Kidney epithelial cell (primary cell): Measurements from ENCODE around the gene TENM3. TPM values are rescaled to one million over a fixed set of nuclear protein-coding genes. Genes with fewer than 3 reads are reported as not detected.

Experiments
- DNase-seq: peaks from one replicate; pipeline ENCODE4 v3.0.0-alpha.2; 2010; ENCODE audit warnings: low read depth
- H3K27me3 ChIP-seq: 2 replicates; pipeline ENCODE4 v1.6.0; 2011; ENCODE audit warnings: low read length; ENCODE audit not compliant: control insufficient read depth, insufficient read depth
- H3K36me3 ChIP-seq: 2 replicates; pipeline ENCODE4 v1.5.1; 2011; ENCODE audit warnings: low read length; ENCODE audit not compliant: control insufficient read depth, insufficient read depth
- H3K4me3 ChIP-seq: 2 replicates; pipeline ENCODE4 v1.5.1; 2011; ENCODE audit warnings: low read depth, mild to moderate bottlenecking, control low read depth, low read length
- total RNA-seq: library from RNA; depleted of rRNA; stranded (reverse); fragments of >200 nt; gene quantifications from 2 replicates; pipeline ENCODE4 v1.2.3, GENCODE V29; 2015
- TF ChIP-seq, protein P1 (sequence below): IDR thresholded peaks from 2 replicates; pipeline ENCODE4 v1.5.1; 2011; ENCODE audit warnings: mild to moderate bottlenecking, moderate library complexity, low read length, control low read depth, inconsistent platforms; ENCODE audit not compliant: insufficient read depth, poor library complexity, severe bottlenecking

TENM3 gene
- total RNA-seq, 1 donor from 2014 or later: 11.2 TPM

DNA sequence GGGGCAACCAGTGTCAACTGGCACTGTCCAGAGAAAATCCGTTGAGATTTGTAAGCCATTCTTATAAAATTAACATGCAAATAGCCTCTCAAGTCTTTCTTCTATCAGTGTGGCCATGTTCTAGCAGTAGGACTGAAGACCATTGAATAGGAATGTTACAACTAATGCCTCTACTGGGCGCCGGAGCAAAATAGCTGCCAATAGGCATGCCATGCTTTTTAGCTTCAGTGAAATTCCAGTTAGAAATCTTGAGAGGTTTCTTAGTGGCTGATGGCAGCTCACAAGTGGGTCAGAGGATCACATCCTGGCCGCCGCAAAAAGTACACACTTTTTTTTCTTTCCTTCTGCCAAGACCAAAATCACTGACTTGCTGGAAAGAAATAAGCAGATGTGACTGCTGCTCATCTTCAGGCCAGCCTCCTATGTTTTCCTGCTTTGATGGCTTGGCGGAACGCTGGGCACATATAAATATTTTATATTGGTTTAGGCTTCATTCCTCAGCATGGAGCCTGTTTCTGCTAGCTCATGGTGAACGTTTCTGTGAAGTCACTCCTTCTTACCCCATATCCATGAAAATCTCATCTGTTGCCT is 293.1 kb downstream of the TENM3 start:
- H3K4me3 ChIP-seq: no peak overlapping the region
- TF ChIP-seq, protein P1, sequence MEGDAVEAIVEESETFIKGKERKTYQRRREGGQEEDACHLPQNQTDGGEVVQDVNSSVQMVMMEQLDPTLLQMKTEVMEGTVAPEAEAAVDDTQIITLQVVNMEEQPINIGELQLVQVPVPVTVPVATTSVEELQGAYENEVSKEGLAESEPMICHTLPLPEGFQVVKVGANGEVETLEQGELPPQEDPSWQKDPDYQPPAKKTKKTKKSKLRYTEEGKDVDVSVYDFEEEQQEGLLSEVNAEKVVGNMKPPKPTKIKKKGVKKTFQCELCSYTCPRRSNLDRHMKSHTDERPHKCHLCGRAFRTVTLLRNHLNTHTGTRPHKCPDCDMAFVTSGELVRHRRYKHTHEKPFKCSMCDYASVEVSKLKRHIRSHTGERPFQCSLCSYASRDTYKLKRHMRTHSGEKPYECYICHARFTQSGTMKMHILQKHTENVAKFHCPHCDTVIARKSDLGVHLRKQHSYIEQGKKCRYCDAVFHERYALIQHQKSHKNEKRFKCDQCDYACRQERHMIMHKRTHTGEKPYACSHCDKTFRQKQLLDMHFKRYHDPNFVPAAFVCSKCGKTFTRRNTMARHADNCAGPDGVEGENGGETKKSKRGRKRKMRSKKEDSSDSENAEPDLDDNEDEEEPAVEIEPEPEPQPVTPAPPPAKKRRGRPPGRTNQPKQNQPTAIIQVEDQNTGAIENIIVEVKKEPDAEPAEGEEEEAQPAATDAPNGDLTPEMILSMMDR: no peak
- DNase-seq: no peak
- no peaks in the 10 kb centered on the region for H3K36me3 ChIP-seq
- no peaks in the 10 kb centered on the region for H3K27me3 ChIP-seq

DNA sequence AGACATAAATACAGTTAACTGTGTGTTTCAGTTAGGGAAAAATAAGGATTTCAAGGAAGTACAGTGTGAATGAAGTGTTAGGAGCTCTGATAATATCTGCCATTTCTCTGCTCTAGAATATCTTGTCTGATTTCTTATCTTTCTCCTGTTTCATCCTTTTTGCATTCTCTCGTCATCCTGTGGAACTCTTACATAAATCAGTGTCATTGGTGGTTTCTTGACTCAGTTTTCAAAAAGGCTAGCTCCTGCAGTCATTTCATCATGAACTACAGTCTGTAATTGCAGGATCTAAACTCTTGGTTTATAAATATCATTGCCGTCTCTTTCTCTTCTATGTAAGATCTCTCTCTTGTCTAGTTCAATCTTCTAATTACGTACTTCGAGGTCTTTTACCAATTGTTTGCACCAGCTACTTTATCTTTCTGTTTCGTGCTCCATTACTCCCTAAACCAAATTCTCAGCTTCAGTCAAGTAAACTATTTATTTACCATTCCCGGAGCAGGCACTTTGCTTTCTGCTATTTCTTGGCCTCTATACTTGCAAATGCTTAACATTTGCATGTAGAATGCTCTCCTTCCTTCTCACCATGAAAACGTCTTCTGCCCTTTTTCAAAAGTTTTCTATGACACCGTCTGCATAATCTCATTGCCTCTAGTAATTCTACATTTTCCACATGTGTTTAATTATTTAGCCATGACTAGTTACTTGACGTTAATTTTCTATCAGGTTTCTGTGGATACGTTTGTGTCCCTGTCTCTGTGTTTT is 294.0 kb downstream of the TENM3 start:
- Histone ChIP-seq H3K36me3 (no peaks in the 10 kb centered on the region), H3K27me3 (no peaks in the 10 kb centered on the region), H3K4me3 (no peak overlapping the region)
- no peak for DNase-seq
- TF ChIP-seq, protein P1: no peak

DNA sequence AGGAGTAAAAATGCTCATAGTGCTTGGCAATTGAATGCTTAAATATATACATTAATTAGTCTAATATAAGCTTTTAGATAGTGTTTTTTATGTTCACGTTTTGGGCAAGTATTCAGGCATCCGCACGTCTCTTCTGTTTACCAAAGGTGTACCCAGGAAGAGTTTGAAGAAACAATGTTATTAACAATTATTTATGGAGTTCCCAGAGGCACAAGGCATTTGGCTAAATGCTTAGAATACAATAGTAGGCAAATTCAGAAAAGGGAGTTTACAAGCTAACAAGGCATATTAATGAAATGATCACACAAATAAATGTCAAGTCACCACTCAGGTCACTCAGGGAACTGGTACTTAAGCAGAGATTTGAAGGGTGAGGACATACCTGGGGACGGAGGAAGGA is 294.8 kb downstream of the TENM3 start:
- Histone ChIP-seq H3K36me3 (no peaks in the 10 kb centered on the region), H3K27me3 (no peaks in the 10 kb centered on the region), H3K4me3 (no peak overlapping the region)
- no peak for DNase-seq
- TF ChIP-seq, protein P1: no peak

DNA sequence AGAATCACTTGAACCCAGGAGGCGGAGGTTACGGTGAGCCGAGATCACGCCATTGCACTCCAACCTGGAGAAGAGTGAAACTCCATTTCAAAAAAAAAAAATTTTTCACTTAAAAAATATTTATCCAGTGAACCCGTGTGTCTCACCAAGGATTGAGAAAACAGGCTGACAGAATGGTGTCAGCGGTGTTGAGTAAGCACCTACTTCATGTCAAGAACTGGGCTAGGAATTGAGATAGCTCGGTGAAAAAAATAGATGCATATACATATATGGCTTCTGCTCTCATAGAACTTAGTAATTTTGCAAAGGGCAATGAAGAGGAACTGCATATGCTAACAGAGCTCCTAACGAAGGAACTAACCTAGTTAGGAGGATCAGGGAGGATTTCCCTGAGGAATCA is 297.3 kb downstream of the TENM3 start:
- DNase-seq: no peak
- Histone ChIP-seq H3K4me3 (no peak overlapping the region), H3K27me3 (no peaks in the 10 kb centered on the region), H3K36me3 (no peaks in the 10 kb centered on the region)
- TF ChIP-seq, protein P1: no peak

DNA sequence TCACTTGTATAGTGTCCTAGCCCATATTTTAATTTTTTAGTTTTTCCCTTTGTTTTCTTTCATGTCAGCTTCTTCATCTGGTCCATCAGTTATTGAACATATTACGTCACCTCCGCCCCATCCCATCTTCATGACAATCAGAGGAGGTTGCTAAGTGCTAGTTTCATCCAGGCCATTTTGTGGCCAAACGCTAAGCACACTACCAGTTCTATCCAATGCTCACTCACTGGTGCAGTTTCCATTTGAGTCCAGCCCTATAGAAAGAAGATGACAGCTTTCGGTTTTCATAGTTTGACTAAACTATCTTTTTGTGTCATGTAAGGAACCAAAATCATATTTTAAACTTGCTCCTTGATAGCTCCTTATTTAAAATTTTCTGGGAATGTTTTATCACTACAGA is 304.2 kb downstream of the TENM3 start:
- H3K27me3 ChIP-seq: no peaks in the 10 kb centered on the region

More for the DNA sequence above, 304.2 kb downstream of the TENM3 start:
- Histone ChIP-seq H3K4me3 (no peak overlapping the region), H3K36me3 (no peaks in the 10 kb centered on the region)
- TF ChIP-seq, protein P1: no peak
- no peak for DNase-seq
